Endothelial cell of umbilical vein (primary cell): ENCODE results near the gene ACBD6. TPM values are rescaled to one million over a fixed set of nuclear protein-coding genes. Genes with fewer than 3 reads are reported as not detected.

ENCODE experiments used
- BruUV-seq: library from RNA; stranded (reverse); fragments of 400-500 nt; replicated peaks from 2 replicates; lab custom pipeline; 2021; lab: Mats Ljungman, UMichigan
- CTCF ChIA-PET: fragments of 300-600, 350-600 bp; sonication (Branson Sonifier 250); formaldehyde crosslinking; loops from one replicate; lab custom pipeline; 2021; ENCODE audit warnings: antibody characterized with exemption, inconsistent platforms; lab: Charles Lee
- POLR2A ChIA-PET: fragments of 300-600, 350-600 bp; sonication (Branson Sonifier 250); formaldehyde crosslinking; loops from one replicate; lab custom pipeline; 2021; ENCODE audit warnings: antibody characterized with exemption, inconsistent platforms; lab: Charles Lee
- DNase-seq: peaks from one replicate; pipeline ENCODE4 v3.0.0-alpha.2; 2011; ENCODE audit warnings: low read depth, low spot score
- FAIRE-seq: peaks from 2 replicates; lab custom pipeline; 2011; peaks lifted over from hg19 to GRCh38; lab: Jason Lieb, UNC
- H2AFZ ChIP-seq: 2 replicates; pipeline ENCODE4 v1.6.0; 2012; ENCODE audit warnings: low read depth, low read length, control low read depth, inconsistent platforms
- H3K27ac ChIP-seq: 2 replicates; pipeline ENCODE4 v1.5.1; 2011; ENCODE audit warnings: low read depth, mild to moderate bottlenecking, control low read depth, low read length, moderate library complexity; ENCODE audit not compliant: insufficient read depth
- H3K27me3 ChIP-seq, 2 experiments: 2 replicates each; pipeline versions ENCODE4 v1.6.0 to v1.6.1; 2011; ENCODE audit warnings: low read length in 2 of 2, mixed read lengths in 1 of 2; ENCODE audit not compliant: control insufficient read depth in 2 of 2, insufficient read depth in 2 of 2
- H3K36me3 ChIP-seq, 2 experiments: 2 replicates in 1 of 2; 3 replicates in 1 of 2; pipeline ENCODE4 v1.5.1; 2011; ENCODE audit warnings: low read length in 2 of 2, mild to moderate bottlenecking in 1 of 2, moderate library complexity in 1 of 2; ENCODE audit not compliant: control insufficient read depth in 2 of 2, insufficient read depth in 2 of 2; ENCODE audit errors: extremely low read depth in 1 of 2
- H3K4me1 ChIP-seq: 3 replicates; pipeline ENCODE4 v1.5.1; 2011; ENCODE audit warnings: mild to moderate bottlenecking, low read length; ENCODE audit not compliant: control insufficient read depth, insufficient read depth; ENCODE audit errors: extremely low read depth
- H3K4me2 ChIP-seq: 2 replicates; pipeline ENCODE4 v1.6.1; 2011; ENCODE audit warnings: low read length, control low read depth, mixed read lengths; ENCODE audit not compliant: insufficient read depth
- H3K4me3 ChIP-seq, 3 experiments: fragments of 200-600 bp in 1 of 3; sonication (generic), shearing (Covaris generic) in 1 of 3; replicated peaks in 1 of 3; 2 replicates each; pipeline ENCODE4 v1.5.1; 2011 to 2016; ENCODE audit warnings: control low read depth in 3 of 3, low read length in 3 of 3, mild to moderate bottlenecking in 2 of 3, inconsistent platforms in 1 of 3, low read depth in 1 of 3, moderate library complexity in 1 of 3; ENCODE audit not compliant: insufficient read depth in 1 of 3
- H3K79me2 ChIP-seq: 2 replicates; pipeline ENCODE4 v1.6.0; 2012; ENCODE audit warnings: low read length, inconsistent platforms; ENCODE audit not compliant: control insufficient read depth, insufficient read depth
- H3K9ac ChIP-seq: replicated peaks from 2 replicates; pipeline ENCODE3; 2011; ENCODE audit warnings: low read length, control low read depth; ENCODE audit not compliant: insufficient read depth; ENCODE audit errors: extremely low read depth
- H3K9me1 ChIP-seq: replicated peaks from 3 replicates; pipeline ENCODE4 v1.6.0; 2011; ENCODE audit warnings: mild to moderate bottlenecking, low read length; ENCODE audit not compliant: control insufficient read depth, insufficient read depth; ENCODE audit errors: extremely low read depth
- H3K9me3 ChIP-seq: replicated peaks from 2 replicates; pipeline ENCODE4 v1.5.1; 2012; ENCODE audit warnings: low read length, inconsistent platforms; ENCODE audit not compliant: control insufficient read depth, insufficient read depth
- H4K20me1 ChIP-seq: replicated peaks from 2 replicates; pipeline ENCODE3; 2011; ENCODE audit warnings: mild to moderate bottlenecking, low read length; ENCODE audit not compliant: control insufficient read depth, insufficient read depth; ENCODE audit errors: extremely low read depth
- CTCF ChIP-seq, 2 donors: IDR thresholded peaks; 1 replicate in 1 of 2; 2 replicates in 1 of 2; pipeline ENCODE4 v1.5.1; 2011; ENCODE audit warnings: low read length in 2 of 2, mild to moderate bottlenecking in 2 of 2, moderate library complexity in 2 of 2, control low read depth in 1 of 2, inconsistent platforms in 1 of 2, low read depth in 1 of 2; ENCODE audit not compliant: insufficient read depth in 1 of 2; ENCODE audit errors: extremely low read depth in 1 of 2
- EZH2 ChIP-seq: IDR thresholded peaks from 2 replicates; pipeline ENCODE4 v1.6.1; 2012; ENCODE audit warnings: borderline replicate concordance, low read depth, mild to moderate bottlenecking, moderate library complexity, low read length, inconsistent platforms; ENCODE audit not compliant: severe bottlenecking
- FOS ChIP-seq: IDR thresholded peaks from 2 replicates; pipeline ENCODE4 v1.6.1; 2011; ENCODE audit warnings: mild to moderate bottlenecking, low read length, moderate library complexity, borderline replicate concordance; ENCODE audit not compliant: insufficient read depth
- GATA2 ChIP-seq: IDR thresholded peaks from 2 replicates; pipeline ENCODE4 v1.7.0; 2011; ENCODE audit warnings: low read depth, mild to moderate bottlenecking, moderate library complexity, mixed read lengths, low read length; ENCODE audit not compliant: insufficient read length, insufficient read depth
- JUN ChIP-seq: IDR thresholded peaks from 2 replicates; pipeline ENCODE4 v1.6.1; 2011; ENCODE audit warnings: borderline replicate concordance, low read depth; ENCODE audit not compliant: insufficient read length, insufficient read depth
- MYC ChIP-seq: IDR thresholded peaks from one replicate; pipeline ENCODE4 v1.6.1; 2011; ENCODE audit warnings: mild to moderate bottlenecking, low read depth, low read length
- POLR2A ChIP-seq: IDR thresholded peaks from 2 replicates; pipeline ENCODE4 v1.6.1; 2012; ENCODE audit warnings: low read depth, mild to moderate bottlenecking, control low read depth, low read length
- POLR2AphosphoS5 ChIP-seq: IDR thresholded peaks from 2 replicates; pipeline ENCODE4 v1.6.1; 2012; ENCODE audit warnings: low read depth, mild to moderate bottlenecking, control low read depth, low read length, moderate library complexity; ENCODE audit not compliant: insufficient read depth
- dilution Hi-C: fragments of 300-500 bp; cut with MboI; formaldehyde crosslinking; loops from one replicate; pipeline ENCODE4 v1.15.0; 2019; ENCODE audit warnings: low sequenced_read_pairs; ENCODE audit not compliant: extremely low pct_ligation_motif_present
- intact Hi-C: fragments of 100-400 bp; cut with micrococcal nuclease; formaldehyde crosslinking; loops from one replicate; pipeline ENCODE4 v1.10.0; 2022
- polyA plus RNA-seq, 4 experiments: library from polyadenylated mRNA; depleted of rRNA in 3 of 4; stranded (reverse) in 3 of 4; unstranded in 1 of 4; fragments of >200 nt; gene quantifications; 2 replicates each; pipeline versions ENCODE4 v1.2.1 to v1.2.3, GENCODE V29; 2011 to 2012; ENCODE audit warnings: missing spikeins in 1 of 4
- total RNA-seq: library from RNA; stranded (reverse); gene quantifications from 2 replicates; pipeline ENCODE4 v1.2.3, GENCODE V29; 2021
- TF ChIP-seq, protein P1 (sequence below): IDR thresholded peaks from 2 replicates; pipeline ENCODE4 v1.6.1; 2011; ENCODE audit not compliant: insufficient read depth, insufficient read length

Gene ACBD6
- total and polyA plus RNA-seq, 2 donors (not counting 3 experiments of a cell fraction or from before 2014, with no cell fraction given): 55.6 to 56.4 TPM

- dilution Hi-C loops: no loop called here
- no peaks in the 10 kb centered on the region for H3K9me3 ChIP-seq
- DNase-seq: no peak
- H3K4me3 ChIP-seq: no peak overlapping the region
- no peak for TF ChIP-seq JUN
- TF ChIP-seq, protein P1, sequence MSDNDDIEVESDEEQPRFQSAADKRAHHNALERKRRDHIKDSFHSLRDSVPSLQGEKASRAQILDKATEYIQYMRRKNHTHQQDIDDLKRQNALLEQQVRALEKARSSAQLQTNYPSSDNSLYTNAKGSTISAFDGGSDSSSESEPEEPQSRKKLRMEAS: no peak
- no peak for TF ChIP-seq MYC
- no peak for TF ChIP-seq FOS
- TF ChIP-seq EZH2: no peak
- TF ChIP-seq CTCF (IDR thresholded peaks at IDR 0.05; ENCODE audit: extremely low read depth in 1 of 2, insufficient read depth in 1 of 2, low read depth in 1 of 2, low read length in 2 of 2): no peak
- TF ChIP-seq POLR2AphosphoS5: no peak
- TF ChIP-seq POLR2A: no peak
- no peak for TF ChIP-seq GATA2
- H4K20me1 ChIP-seq: peaks cover 3% of the 10 kb centered on the region
- H3K4me1 ChIP-seq: no peaks in the 10 kb centered on the region
- H3K9me1 ChIP-seq: no peaks in the 10 kb centered on the region
- H3K27ac ChIP-seq: no peak overlapping the region
- no peak overlapping the region for H3K4me2 ChIP-seq
- H3K36me3 ChIP-seq: peaks cover 0 to 3% of the 10 kb centered on the region in 2 experiments
- peaks cover 25% of the 10 kb centered on the region for H3K79me2 ChIP-seq
- no TSS peak for BruUV-seq
- H3K9ac ChIP-seq: no peak overlapping the region
- CTCF ChIA-PET: no interaction called here
- POLR2A ChIA-PET: no interaction called here
- no peak for FAIRE-seq
- no peak overlapping the region for H2AFZ ChIP-seq
- intact Hi-C loops: no loop called here
- H3K27me3 ChIP-seq: no peaks in the 10 kb centered on the region
These were observed 43.6 kb downstream of the ACBD6 start for GRCh38 chr1:180458807-180459206.
